NCI-H2171 (cell line): ENCODE measurements around the gene PRKAG2.

Experiments
- DNase-seq: peaks from one replicate; lab custom pipeline; 2025; lab: John Stamatoyannopoulos, UW

PRKAG2 gene

GRCh38 chr7:151644554-151644953, 232.4 kb downstream of the PRKAG2 start:
- DNase-seq = no peak

- DNase-seq = no peak
These were observed 234.2 kb downstream of the PRKAG2 start for GRCh38 chr7:151642746-151643145.

GRCh38 chr7:151641587-151641986, 235.3 kb downstream of the PRKAG2 start:
- DNase-seq = no peak

- DNase-seq = no peak
These were observed 239.1 kb downstream of the PRKAG2 start for GRCh38 chr7:151637781-151638261.

GRCh38 chr7:151634643-151635042, 242.3 kb downstream of the PRKAG2 start:
- no peak for DNase-seq

- no peak for DNase-seq
These were observed 243.5 kb downstream of the PRKAG2 start for GRCh38 chr7:151633516-151633812.

GRCh38 chr7:151632750-151633515, 244.0 kb downstream of the PRKAG2 start:
- no peak for DNase-seq

- peak; percentile 82 for DNase-seq
These were observed 244.8 kb downstream of the PRKAG2 start for GRCh38 chr7:151631953-151632749.

GRCh38 chr7:151631570-151631952, 245.4 kb downstream of the PRKAG2 start:
- DNase-seq = no peak

GRCh38 chr7:151630851-151631569, 245.9 kb downstream of the PRKAG2 start:
- DNase-seq = no peak

GRCh38 chr7:151630358-151630757, 246.6 kb downstream of the PRKAG2 start:
- DNase-seq = no peak

- no peak for DNase-seq
These were observed 247.1 kb downstream of the PRKAG2 start for GRCh38 chr7:151629713-151630272.

- no peak for DNase-seq
These were observed 247.9 kb downstream of the PRKAG2 start for GRCh38 chr7:151628846-151629604.

- no peak for DNase-seq
These were observed 250.3 kb downstream of the PRKAG2 start for GRCh38 chr7:151626422-151627115.

GRCh38 chr7:151625606-151626005, 251.3 kb downstream of the PRKAG2 start:
- no peak for DNase-seq

- no peak for DNase-seq
These were observed 252.5 kb downstream of the PRKAG2 start for GRCh38 chr7:151624246-151624928.

- DNase-seq = no peak
These were observed 253.1 kb downstream of the PRKAG2 start for GRCh38 chr7:151623766-151624165.

- DNase-seq = no peak
These were observed 255.0 kb downstream of the PRKAG2 start for GRCh38 chr7:151621961-151622360.

GRCh38 chr7:151616443-151617213, 260.3 kb downstream of the PRKAG2 start:
- no peak for DNase-seq

GRCh38 chr7:151615784-151616183, 261.1 kb downstream of the PRKAG2 start:
- DNase-seq = no peak
